Endodermal cell (in vitro differentiated cells): Measurements from ENCODE around the gene FBXW11. TPM values are rescaled to one million over a fixed set of nuclear protein-coding genes. Genes with fewer than 3 reads are reported as not detected.
A peak's percentile ranks its signal among the peaks of the same experiment; 100 is the strongest.

Experiments
- DNase-seq: peaks from one replicate; pipeline ENCODE4 v3.0.0-alpha.2; 2017
- H3K27ac ChIP-seq: 2 replicates; pipeline ENCODE4 v1.5.1; 2013; ENCODE audit warnings: mild to moderate bottlenecking, low read depth, low read length, moderate library complexity
- H3K27me3 ChIP-seq: 2 replicates; pipeline ENCODE4 v1.6.1; 2013; ENCODE audit warnings: mild to moderate bottlenecking, low read length, moderate library complexity; ENCODE audit not compliant: insufficient read depth, control insufficient read depth, poor library complexity, severe bottlenecking
- H3K36me3 ChIP-seq: 2 replicates; pipeline ENCODE4 v1.7.0; 2013; ENCODE audit warnings: mild to moderate bottlenecking, low read length, moderate library complexity; ENCODE audit not compliant: control insufficient read depth, insufficient read depth
- H3K4me1 ChIP-seq: one replicate; pipeline ENCODE4 v1.7.0; 2013; ENCODE audit warnings: low read length; ENCODE audit not compliant: control insufficient read depth, insufficient read depth
- H3K4me3 ChIP-seq: 2 replicates; pipeline ENCODE4 v1.5.1; 2013; ENCODE audit warnings: mild to moderate bottlenecking, low read length, moderate library complexity
- H3K9ac ChIP-seq: 2 replicates; pipeline ENCODE4 v1.6.1; 2013; ENCODE audit warnings: mild to moderate bottlenecking, low read length, moderate library complexity; ENCODE audit not compliant: poor library complexity, severe bottlenecking; ENCODE audit errors: extremely low read depth
- H3K9me3 ChIP-seq: 2 replicates; pipeline ENCODE4 v1.6.1; 2013; ENCODE audit warnings: mild to moderate bottlenecking, low read length, moderate library complexity; ENCODE audit not compliant: control insufficient read depth
- H3K27ac Mint-ChIP-seq: 2 replicates; pipeline ENCODE4 v1.8.0; 2020; ENCODE audit warnings: mixed read lengths
- H3K27me3 Mint-ChIP-seq: 2 replicates; pipeline ENCODE4 v1.8.0; 2021; ENCODE audit warnings: mild to moderate bottlenecking, mixed read lengths; ENCODE audit not compliant: insufficient read depth
- H3K36me3 Mint-ChIP-seq: 2 replicates; pipeline ENCODE4 v1.8.0; 2020; ENCODE audit warnings: low read depth, mixed read lengths
- H3K4me1 Mint-ChIP-seq: 2 replicates; pipeline ENCODE4 v1.8.0; 2020; ENCODE audit warnings: mixed read lengths
- H3K4me3 Mint-ChIP-seq: 2 replicates; pipeline ENCODE4 v1.8.0; 2020; ENCODE audit warnings: mild to moderate bottlenecking, moderate library complexity, mixed read lengths
- H3K9me3 Mint-ChIP-seq: 2 replicates; pipeline ENCODE4 v1.8.0; 2020; ENCODE audit warnings: mild to moderate bottlenecking, mixed read lengths
- WGBS, 2 experiments: methylation state at CpG; one replicate each; pipeline versions ENCODE4 v1.1.5 to v1.1.7; 2013; ENCODE audit warnings: missing lambda C conversion rate in 2 of 2, mixed read lengths in 1 of 2; ENCODE audit not compliant: insufficient coverage in 1 of 2, insufficient read length in 1 of 2; 5-methylcytosine and 5-hydroxymethylcytosine counted together
- total RNA-seq, 2 donors: library from RNA; stranded (reverse); fragmentation: NEBNext Ultra II Directional in 1 of 2; extraction: Animal tissue kit (Norgen Biotek cat#: 25700) in 1 of 2; gene quantifications; 2 replicates in 1 of 2; 3 replicates in 1 of 2; pipeline ENCODE4 v1.2.1, GENCODE V29; 2021
- TF ChIP-seq, protein P1 (sequence below): fragments of 200-600 bp; sonication (generic); conservative IDR thresholded peaks from 2 replicates; pipeline ENCODE4 v1.5.0; 2021; ENCODE audit warnings: antibody characterized with exemption, mild to moderate bottlenecking

FBXW11 gene
- total RNA-seq, 2 donors from 2014 or later, result 42.2 to 49.4 TPM

DNA sequence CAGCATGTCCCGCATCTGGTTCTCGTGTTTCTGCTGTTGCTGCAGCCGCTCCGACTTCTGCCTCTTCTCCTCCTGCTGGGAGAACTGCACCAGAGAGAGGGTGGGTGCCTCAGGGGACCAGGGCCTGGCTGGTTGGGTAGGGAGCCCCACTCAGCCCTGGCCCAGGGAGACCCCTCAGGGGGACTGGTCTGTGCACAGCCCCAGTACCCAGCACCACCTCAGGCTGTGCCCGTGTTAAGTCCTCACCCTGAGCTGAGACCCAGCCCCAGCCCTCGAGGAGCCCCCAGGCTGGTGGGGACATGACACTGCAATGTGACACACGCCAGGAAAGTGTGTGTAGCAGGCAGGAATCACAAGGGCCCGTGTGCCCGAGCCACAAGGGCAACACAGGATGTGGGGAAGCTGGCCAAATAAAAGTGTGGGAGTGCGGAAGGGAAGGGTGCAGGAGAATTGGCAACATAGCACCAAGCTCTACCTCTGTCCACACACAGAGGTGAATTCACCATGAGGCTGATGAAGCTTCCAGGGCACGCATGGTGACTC is 48.2 kb upstream of the FBXW11 start:
- DNase-seq, result no peak
- no peak overlapping the region for H3K27ac ChIP-seq
- H3K9ac ChIP-seq, result no peak overlapping the region
- H3K36me3 ChIP-seq, result no peaks in the 10 kb centered on the region
- no peak overlapping the region for H3K27ac Mint-ChIP-seq
- H3K9me3 ChIP-seq, result no peaks in the 10 kb centered on the region
- no peak overlapping the region for H3K4me3 Mint-ChIP-seq
- H3K27me3 Mint-ChIP-seq, result no peaks in the 10 kb centered on the region
- H3K4me1 ChIP-seq, result peaks cover 6% of the 10 kb centered on the region
- TF ChIP-seq, protein P1, sequence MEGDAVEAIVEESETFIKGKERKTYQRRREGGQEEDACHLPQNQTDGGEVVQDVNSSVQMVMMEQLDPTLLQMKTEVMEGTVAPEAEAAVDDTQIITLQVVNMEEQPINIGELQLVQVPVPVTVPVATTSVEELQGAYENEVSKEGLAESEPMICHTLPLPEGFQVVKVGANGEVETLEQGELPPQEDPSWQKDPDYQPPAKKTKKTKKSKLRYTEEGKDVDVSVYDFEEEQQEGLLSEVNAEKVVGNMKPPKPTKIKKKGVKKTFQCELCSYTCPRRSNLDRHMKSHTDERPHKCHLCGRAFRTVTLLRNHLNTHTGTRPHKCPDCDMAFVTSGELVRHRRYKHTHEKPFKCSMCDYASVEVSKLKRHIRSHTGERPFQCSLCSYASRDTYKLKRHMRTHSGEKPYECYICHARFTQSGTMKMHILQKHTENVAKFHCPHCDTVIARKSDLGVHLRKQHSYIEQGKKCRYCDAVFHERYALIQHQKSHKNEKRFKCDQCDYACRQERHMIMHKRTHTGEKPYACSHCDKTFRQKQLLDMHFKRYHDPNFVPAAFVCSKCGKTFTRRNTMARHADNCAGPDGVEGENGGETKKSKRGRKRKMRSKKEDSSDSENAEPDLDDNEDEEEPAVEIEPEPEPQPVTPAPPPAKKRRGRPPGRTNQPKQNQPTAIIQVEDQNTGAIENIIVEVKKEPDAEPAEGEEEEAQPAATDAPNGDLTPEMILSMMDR, result no peak
- H3K4me3 ChIP-seq, result no peak overlapping the region
- H3K36me3 Mint-ChIP-seq, result peaks cover 8% of the 10 kb centered on the region
- H3K27me3 ChIP-seq, result no peaks in the 10 kb centered on the region
- 91 to 95% methylated on average over 9 to 11 of the region's 11 CpGs for WGBS, 2 experiments
- no peaks in the 10 kb centered on the region for H3K4me1 Mint-ChIP-seq
- no peaks in the 10 kb centered on the region for H3K9me3 Mint-ChIP-seq

GRCh38 chr5:172052450-172053236 is 46.2 kb upstream of the FBXW11 start:
- Mint-ChIP-seq H3K4me1 (peaks cover 4% of the 10 kb centered on the region), H3K9me3 (no peaks in the 10 kb centered on the region), H3K27me3 (no peaks in the 10 kb centered on the region), H3K4me3 (no peak overlapping the region), H3K36me3 (peaks cover 6% of the 10 kb centered on the region), H3K27ac (peak overlapping the region; percentile 30)
- Histone ChIP-seq H3K27ac (no peak overlapping the region), H3K9ac (no peak overlapping the region), H3K27me3 (no peaks in the 10 kb centered on the region), H3K4me3 (no peak overlapping the region), H3K9me3 (no peaks in the 10 kb centered on the region), H3K36me3 (no peaks in the 10 kb centered on the region), H3K4me1 (peaks cover 6% of the 10 kb centered on the region)
- DNase-seq, result no peak
- TF ChIP-seq, protein P1, result peak; percentile 37
- 93 to 95% methylated on average over 15 to 19 of the region's 19 CpGs for WGBS, 2 experiments

DNA sequence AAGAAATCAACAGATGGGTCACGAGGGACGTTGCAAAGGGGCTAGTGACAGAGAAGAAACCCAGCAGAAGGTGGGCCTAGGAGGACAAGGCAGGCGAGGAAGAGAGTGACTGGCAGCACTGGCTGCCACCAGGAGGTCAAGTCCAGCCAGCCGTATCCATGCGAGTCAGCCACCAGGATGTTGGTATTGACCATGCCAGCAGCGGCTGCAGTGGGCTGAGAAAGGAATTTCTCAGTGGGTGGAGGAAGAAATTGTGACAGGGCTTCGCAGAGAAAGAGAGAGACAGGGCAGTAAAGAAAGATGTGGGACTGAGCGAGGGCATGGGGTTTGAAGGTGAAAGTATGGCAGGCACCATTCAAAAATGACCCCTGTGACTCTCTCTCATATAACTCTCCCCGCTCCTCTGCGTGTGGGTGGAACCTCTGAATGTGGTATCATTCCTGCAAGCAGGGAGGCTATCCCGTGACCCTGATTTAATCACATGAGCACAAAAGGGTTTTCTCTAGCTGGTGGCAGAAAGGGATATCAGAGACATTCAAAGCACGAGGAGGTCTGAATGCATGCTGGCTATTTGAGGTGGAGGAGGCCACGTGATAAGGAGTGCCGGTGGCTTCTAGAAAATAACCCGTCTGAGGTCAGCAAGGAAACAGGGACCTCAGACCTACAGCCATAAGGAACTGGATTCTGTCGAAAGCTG is 45.4 kb upstream of the FBXW11 start:
- H3K4me3 ChIP-seq, result no peak overlapping the region
- H3K9me3 ChIP-seq, result no peaks in the 10 kb centered on the region
- H3K9ac ChIP-seq, result no peak overlapping the region
- H3K4me1 ChIP-seq, result peaks cover 6% of the 10 kb centered on the region
- no peak for DNase-seq
- no peaks in the 10 kb centered on the region for H3K36me3 ChIP-seq
- 90 to 91% methylated on average over 10 to 16 of the region's 16 CpGs for WGBS, 2 experiments
- Mint-ChIP-seq H3K27me3 (no peaks in the 10 kb centered on the region), H3K4me3 (no peak overlapping the region), H3K9me3 (no peaks in the 10 kb centered on the region), H3K4me1 (peaks cover 4% of the 10 kb centered on the region), H3K27ac (no peak overlapping the region), H3K36me3 (peaks cover 6% of the 10 kb centered on the region)
- TF ChIP-seq, protein P1, result no peak
- no peaks in the 10 kb centered on the region for H3K27me3 ChIP-seq
- no peak overlapping the region for H3K27ac ChIP-seq
